Measurements from ENCODE around the gene NUP210. TPM values are rescaled to one million over a fixed set of nuclear protein-coding genes. Genes with fewer than 3 reads are reported as not detected.

Gene NUP210
- total and polyA plus RNA-seq, 2 of the 13 experiments (the other 11 are each of a cell fraction or from before 2014, with no cell fraction given): 31.6 to 35.2 TPM

DNA sequence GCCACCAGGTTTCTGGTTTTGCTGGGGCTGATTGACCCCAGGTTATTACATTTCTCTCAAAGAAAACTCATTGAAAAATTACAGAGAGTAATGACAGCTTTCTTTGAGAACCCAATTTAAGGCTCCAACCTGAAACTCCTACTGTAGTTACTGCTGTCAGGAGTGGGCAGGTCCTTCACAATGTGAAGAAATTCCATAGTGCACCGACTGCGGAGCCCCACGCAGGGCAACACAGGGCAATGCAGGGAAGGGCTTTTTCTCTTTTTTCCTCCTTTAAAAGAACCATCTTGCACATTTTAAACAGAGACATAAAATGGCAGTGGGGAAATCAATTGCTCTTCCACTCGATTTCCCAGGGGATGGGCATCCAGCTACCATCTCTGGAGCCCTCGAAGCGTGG, 74.3 kb downstream of the NUP210 start (continued):
- TF ChIP-seq, protein P1, sequence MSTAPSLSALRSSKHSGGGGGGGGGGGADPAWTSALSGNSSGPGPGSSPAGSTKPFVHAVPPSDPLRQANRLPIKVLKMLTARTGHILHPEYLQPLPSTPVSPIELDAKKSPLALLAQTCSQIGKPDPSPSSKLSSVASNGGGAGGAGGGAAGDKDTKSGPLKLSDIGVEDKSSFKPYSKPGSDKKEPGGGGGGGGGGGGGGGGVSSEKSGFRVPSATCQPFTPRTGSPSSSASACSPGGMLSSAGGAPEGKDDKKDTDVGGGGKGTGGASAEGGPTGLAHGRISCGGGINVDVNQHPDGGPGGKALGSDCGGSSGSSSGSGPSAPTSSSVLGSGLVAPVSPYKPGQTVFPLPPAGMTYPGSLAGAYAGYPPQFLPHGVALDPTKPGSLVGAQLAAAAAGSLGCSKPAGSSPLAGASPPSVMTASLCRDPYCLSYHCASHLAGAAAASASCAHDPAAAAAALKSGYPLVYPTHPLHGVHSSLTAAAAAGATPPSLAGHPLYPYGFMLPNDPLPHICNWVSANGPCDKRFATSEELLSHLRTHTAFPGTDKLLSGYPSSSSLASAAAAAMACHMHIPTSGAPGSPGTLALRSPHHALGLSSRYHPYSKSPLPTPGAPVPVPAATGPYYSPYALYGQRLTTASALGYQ (CRISPR knock-in tag; IDR thresholded peaks at IDR 0.05): no peak

DNA sequence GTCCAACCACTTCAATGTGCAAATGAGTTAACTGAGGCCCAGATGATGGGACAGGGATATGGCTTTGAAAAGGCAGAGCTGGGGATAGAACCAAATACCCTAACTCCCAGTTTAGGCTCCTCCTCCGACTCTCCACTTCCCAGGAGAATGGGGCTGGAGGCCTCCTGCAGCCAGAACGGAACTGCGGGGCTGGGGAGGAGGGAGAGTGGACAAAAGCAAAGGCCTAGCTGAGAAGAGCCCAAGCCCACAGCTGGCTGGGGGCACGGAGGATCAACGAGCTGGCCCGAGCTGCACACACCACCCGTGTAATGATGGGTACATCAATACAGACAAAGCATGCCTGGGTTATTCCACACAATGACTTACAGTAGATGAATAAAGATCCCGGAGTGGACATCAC, 74.8 kb downstream of the NUP210 start:
- no TSS peak for BruUV-seq (replicated peaks)
- in situ Hi-C loops (cut with HindIII; ENCODE audit: extremely low pct_ligation_motif_present, low pct_unique_long_range_greater_than_20kb): no loop called here
- ChIA-PET CTCF (ENCODE audit: low intra/inter-chr PET ratio, low total read pairs) (no interaction called here), POLR2A (no interaction called here)
- H3K4me3 ChIP-seq (replicated peaks in 1 of 3; ENCODE audit: insufficient read depth in 1 of 3, low read depth in 2 of 3, low read length in 3 of 3): no peak overlapping the region
- intact Hi-C loops (cut with micrococcal nuclease; ENCODE audit: unreplicated experiment): no loop called here
- no peaks in the 10 kb centered on the region for H3K79me2 ChIP-seq (ENCODE audit: insufficient read depth, low read length)
- WGBS (ENCODE audit: low lambda C conversion rate): 96% methylated on average over 8 of the region's 8 CpGs
- FAIRE-seq (no peak), DNase-seq (ENCODE audit: low spot score) (no peak), ATAC-seq (no peak)
- H2AFZ ChIP-seq (ENCODE audit: low read length): no peak overlapping the region
- H3K36me3 ChIP-seq (replicated peaks in 1 of 2; ENCODE audit: control insufficient read depth in 1 of 2, insufficient read depth in 2 of 2, low read length in 2 of 2): peaks cover 32 to 85% of the 10 kb centered on the region in 2 experiments
- no peaks in the 10 kb centered on the region for H3K9me3 ChIP-seq (ENCODE audit: low read length)
- H3K4me1 ChIP-seq (ENCODE audit: insufficient read depth, low read length): no peaks in the 10 kb centered on the region
- no peak for TF ChIP-seq ZNF558 (CRISPR knock-in tag; IDR thresholded peaks at IDR 0.05; ENCODE audit: borderline replicate concordance)
- TF ChIP-seq ZNF703 (CRISPR knock-in tag; IDR thresholded peaks at IDR 0.05; ENCODE audit: borderline replicate concordance): no peak
- no peak for TF ChIP-seq HDAC2 (CRISPR knock-in tag; IDR thresholded peaks at IDR 0.05)
- H3K27ac ChIP-seq (ENCODE audit: extremely low read length, insufficient read depth, low read length): no peak overlapping the region
- no peaks in the 10 kb centered on the region for H4K20me1 ChIP-seq (ENCODE audit: insufficient read depth, low read length)
- H3K9ac ChIP-seq (ENCODE audit: insufficient read depth, low read depth, low read length): no peak overlapping the region
- no peak overlapping the region for H3K4me2 ChIP-seq (ENCODE audit: low read depth, low read length)
- no peaks in the 10 kb centered on the region for H3K27me3 ChIP-seq (ENCODE audit: control insufficient read depth in 1 of 2, insufficient read depth in 2 of 2, low read length in 2 of 2)

DNA sequence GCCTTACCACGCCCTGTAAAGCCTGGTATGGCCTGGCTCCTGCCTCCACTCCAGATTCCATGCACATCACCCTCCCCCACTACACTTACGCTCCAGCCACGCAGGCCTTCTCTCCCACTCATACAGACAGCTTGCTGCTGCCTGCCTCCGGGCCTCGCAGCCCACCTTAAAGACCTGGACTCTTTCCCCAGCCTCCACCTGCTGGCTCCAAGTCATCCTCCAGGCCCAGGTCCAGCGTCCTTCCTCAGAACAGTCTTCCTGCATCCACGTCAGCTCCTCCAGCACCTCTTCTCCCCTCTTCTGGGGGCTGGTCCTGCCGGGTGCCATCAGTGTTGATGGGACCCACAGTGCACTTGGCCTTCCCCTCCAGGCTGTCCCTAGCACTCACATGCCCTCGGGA, 75.5 kb downstream of the NUP210 start:
- no peak for ATAC-seq
- Histone ChIP-seq H3K79me2 (ENCODE audit: insufficient read depth, low read length) (no peaks in the 10 kb centered on the region), H2AFZ (ENCODE audit: low read length) (no peak overlapping the region), H3K4me1 (ENCODE audit: insufficient read depth, low read length) (no peaks in the 10 kb centered on the region), H4K20me1 (ENCODE audit: insufficient read depth, low read length) (no peaks in the 10 kb centered on the region), H3K36me3 (replicated peaks in 1 of 2; ENCODE audit: control insufficient read depth in 1 of 2, insufficient read depth in 2 of 2, low read length in 2 of 2) (peaks cover 30 to 85% of the 10 kb centered on the region in 2 experiments), H3K27ac (ENCODE audit: extremely low read length, insufficient read depth, low read length) (no peak overlapping the region), H3K27me3 (ENCODE audit: control insufficient read depth in 1 of 2, insufficient read depth in 2 of 2, low read length in 2 of 2) (no peaks in the 10 kb centered on the region), H3K9ac (ENCODE audit: insufficient read depth, low read depth, low read length) (no peak overlapping the region), H3K9me3 (ENCODE audit: low read length) (no peaks in the 10 kb centered on the region), H3K4me2 (ENCODE audit: low read depth, low read length) (no peak overlapping the region), H3K4me3 (replicated peaks in 1 of 3; ENCODE audit: insufficient read depth in 1 of 3, low read depth in 2 of 3, low read length in 3 of 3) (no peak overlapping the region)
- DNase-seq (ENCODE audit: low spot score): no peak
- in situ Hi-C loops (cut with HindIII; ENCODE audit: extremely low pct_ligation_motif_present, low pct_unique_long_range_greater_than_20kb): no loop called here
- no TSS peak for BruUV-seq (replicated peaks)
- CTCF ChIA-PET (ENCODE audit: low intra/inter-chr PET ratio, low total read pairs): no interaction called here
- WGBS (ENCODE audit: low lambda C conversion rate): 93% methylated on average over 9 of the region's 9 CpGs
- intact Hi-C loops (cut with micrococcal nuclease; ENCODE audit: unreplicated experiment): no loop called here
- FAIRE-seq: no peak
- POLR2A ChIA-PET: no interaction called here
- no peak for TF ChIP-seq DPF2 (CRISPR knock-in tag; IDR thresholded peaks at IDR 0.05; ENCODE audit: borderline replicate concordance, low read depth)
- TF ChIP-seq, protein P2, sequence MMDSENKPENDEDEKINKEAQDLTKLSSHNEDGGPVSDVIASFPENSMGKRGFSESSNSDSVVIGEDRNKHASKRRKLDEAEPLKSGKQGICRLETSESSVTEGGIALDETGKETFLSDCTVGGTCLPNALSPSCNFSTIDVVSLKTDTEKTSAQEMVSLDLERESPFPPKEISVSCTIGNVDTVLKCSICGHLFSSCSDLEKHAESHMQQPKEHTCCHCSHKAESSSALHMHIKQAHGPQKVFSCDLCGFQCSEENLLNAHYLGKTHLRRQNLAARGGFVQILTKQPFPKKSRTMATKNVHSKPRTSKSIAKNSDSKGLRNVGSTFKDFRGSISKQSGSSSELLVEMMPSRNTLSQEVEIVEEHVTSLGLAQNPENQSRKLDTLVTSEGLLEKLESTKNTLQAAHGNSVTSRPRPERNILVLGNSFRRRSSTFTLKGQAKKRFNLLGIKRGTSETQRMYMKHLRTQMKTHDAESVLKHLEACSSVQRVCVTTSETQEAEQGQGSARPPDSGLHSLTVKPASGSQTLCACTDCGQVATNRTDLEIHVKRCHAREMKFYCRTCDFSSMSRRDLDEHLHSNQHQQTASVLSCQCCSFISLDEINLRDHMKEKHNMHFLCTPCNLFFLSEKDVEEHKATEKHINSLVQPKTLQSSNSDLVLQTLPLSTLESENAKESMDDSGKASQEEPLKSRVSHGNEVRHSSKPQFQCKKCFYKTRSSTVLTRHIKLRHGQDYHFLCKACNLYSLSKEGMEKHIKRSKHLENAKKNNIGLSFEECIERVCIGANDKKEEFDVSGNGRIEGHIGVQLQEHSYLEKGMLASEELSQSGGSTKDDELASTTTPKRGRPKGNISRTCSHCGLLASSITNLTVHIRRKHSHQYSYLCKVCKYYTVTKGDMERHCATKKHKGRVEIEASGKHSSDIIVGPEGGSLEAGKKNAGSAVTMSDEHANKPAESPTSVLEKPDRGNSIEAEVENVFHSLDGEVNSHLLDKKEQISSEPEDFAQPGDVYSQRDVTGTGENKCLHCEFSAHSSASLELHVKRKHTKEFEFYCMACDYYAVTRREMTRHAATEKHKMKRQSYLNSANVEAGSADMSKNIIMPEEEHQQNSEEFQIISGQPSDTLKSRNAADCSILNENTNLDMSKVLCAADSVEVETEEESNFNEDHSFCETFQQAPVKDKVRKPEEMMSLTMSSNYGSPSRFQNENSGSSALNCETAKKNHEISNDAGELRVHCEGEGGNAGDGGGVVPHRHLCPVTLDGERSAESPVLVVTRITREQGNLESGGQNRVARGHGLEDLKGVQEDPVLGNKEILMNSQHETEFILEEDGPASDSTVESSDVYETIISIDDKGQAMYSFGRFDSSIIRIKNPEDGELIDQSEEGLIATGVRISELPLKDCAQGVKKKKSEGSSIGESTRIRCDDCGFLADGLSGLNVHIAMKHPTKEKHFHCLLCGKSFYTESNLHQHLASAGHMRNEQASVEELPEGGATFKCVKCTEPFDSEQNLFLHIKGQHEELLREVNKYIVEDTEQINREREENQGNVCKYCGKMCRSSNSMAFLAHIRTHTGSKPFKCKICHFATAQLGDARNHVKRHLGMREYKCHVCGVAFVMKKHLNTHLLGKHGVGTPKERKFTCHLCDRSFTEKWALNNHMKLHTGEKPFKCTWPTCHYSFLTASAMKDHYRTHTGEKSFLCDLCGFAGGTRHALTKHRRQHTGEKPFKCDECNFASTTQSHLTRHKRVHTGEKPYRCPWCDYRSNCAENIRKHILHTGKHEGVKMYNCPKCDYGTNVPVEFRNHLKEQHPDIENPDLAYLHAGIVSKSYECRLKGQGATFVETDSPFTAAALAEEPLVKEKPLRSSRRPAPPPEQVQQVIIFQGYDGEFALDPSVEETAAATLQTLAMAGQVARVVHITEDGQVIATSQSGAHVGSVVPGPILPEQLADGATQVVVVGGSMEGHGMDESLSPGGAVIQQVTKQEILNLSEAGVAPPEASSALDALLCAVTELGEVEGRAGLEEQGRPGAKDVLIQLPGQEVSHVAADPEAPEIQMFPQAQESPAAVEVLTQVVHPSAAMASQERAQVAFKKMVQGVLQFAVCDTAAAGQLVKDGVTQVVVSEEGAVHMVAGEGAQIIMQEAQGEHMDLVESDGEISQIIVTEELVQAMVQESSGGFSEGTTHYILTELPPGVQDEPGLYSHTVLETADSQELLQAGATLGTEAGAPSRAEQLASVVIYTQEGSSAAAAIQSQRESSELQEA (CRISPR knock-in tag; IDR thresholded peaks at IDR 0.05; ENCODE audit: not compliant biosample characterization): no peak
- TF ChIP-seq SETDB1 (CRISPR knock-in tag; IDR thresholded peaks at IDR 0.05; ENCODE audit: borderline replicate concordance): no peak

Measured in HepG2 (cell line).